Measurements from ENCODE around the gene TRMT112.

GRCh38 chr11:64317325-64317960 is at the start of gene TRMT112:
- no peak for TF ChIP-seq ZNF274 (IDR thresholded peaks at IDR 0.05; ENCODE audit: low read depth, low read length)
- TF ChIP-seq YY1 (IDR thresholded peaks at IDR 0.05; ENCODE audit: insufficient read depth, insufficient read length) = no peak

Measured in NT2/D1 (cell line).